Panc1 (cell line): ENCODE results near the gene GPR6. TPM values are rescaled to one million over a fixed set of nuclear protein-coding genes. Genes with fewer than 3 reads are reported as not detected.

Experiments
- ATAC-seq: fragments of 200-7000 bp; cut with Tn5 transposase; 2 replicates; pipeline ENCODE4 v1.9.1; 2020; ENCODE audit warnings: mild to moderate bottlenecking, moderate library complexity
- BruUV-seq: library from RNA; stranded (reverse); fragments of 400-500 nt; replicated peaks from 2 replicates; lab custom pipeline; 2021; lab: Mats Ljungman, UMichigan
- CTCF ChIA-PET: fragments of 300-600 bp; sonication (Branson Sonifier 250); formaldehyde crosslinking; loops from one replicate; lab custom pipeline; 2022; ENCODE audit warnings: antibody characterized with exemption; lab: Charles Lee
- POLR2A ChIA-PET: fragments of 300-600 bp; sonication (Branson Sonifier 250); formaldehyde crosslinking; loops from one replicate; lab custom pipeline; 2022; ENCODE audit warnings: antibody characterized with exemption; lab: Charles Lee
- DNase-seq: peaks from one replicate; pipeline ENCODE4 v3.0.0-alpha.2; 2010; ENCODE audit warnings: low read depth, low spot score
- H3K27ac ChIP-seq: 2 replicates; pipeline ENCODE4 v1.5.1; 2011; ENCODE audit warnings: mild to moderate bottlenecking, low read length, inconsistent platforms
- H3K27me3 ChIP-seq: fragments of 200-500 bp; sonication (Bioruptor generic); 2 replicates; pipeline ENCODE4 v1.6.0; 2014; ENCODE audit warnings: low read length, inconsistent platforms; ENCODE audit not compliant: control insufficient read depth, insufficient read depth
- H3K36me3 ChIP-seq: fragments of 200-500 bp; sonication (Bioruptor generic); 2 replicates; pipeline ENCODE4 v1.5.1; 2014; ENCODE audit warnings: inconsistent platforms, mild to moderate bottlenecking, low read length, moderate library complexity; ENCODE audit not compliant: control insufficient read depth, insufficient read depth
- H3K4me1 ChIP-seq: 2 replicates; pipeline ENCODE4 v1.5.1; 2011; ENCODE audit warnings: inconsistent platforms, mild to moderate bottlenecking, low read length, moderate library complexity; ENCODE audit not compliant: control insufficient read depth, insufficient read depth
- H3K4me3 ChIP-seq, 2 experiments: 2 replicates each; pipeline ENCODE4 v1.5.1; 2011 to 2012; ENCODE audit warnings: low read depth in 2 of 2, low read length in 2 of 2, mild to moderate bottlenecking in 2 of 2, inconsistent platforms in 1 of 2, moderate library complexity in 1 of 2
- H3K9me3 ChIP-seq: fragments of 200-500 bp; sonication (Bioruptor generic); 2 replicates; pipeline ENCODE4 v1.5.1; 2014; ENCODE audit warnings: low read depth, mild to moderate bottlenecking, inconsistent platforms, low read length, moderate library complexity; ENCODE audit not compliant: control insufficient read depth, insufficient read depth
- POLR2AphosphoS5 ChIP-seq: IDR thresholded peaks from 2 replicates; pipeline ENCODE4 v1.6.1; 2012; ENCODE audit warnings: mild to moderate bottlenecking, low read depth, low read length, moderate library complexity
- SIN3A ChIP-seq: IDR thresholded peaks from 2 replicates; pipeline ENCODE4 v1.6.1; 2012; ENCODE audit warnings: low read depth, mild to moderate bottlenecking, low read length, moderate library complexity, borderline replicate concordance; ENCODE audit not compliant: insufficient read depth
- TCF7L2 ChIP-seq: IDR thresholded peaks from 2 replicates; pipeline ENCODE4 v1.6.1; 2011; ENCODE audit warnings: mild to moderate bottlenecking, low read depth, low read length, inconsistent platforms
- in situ Hi-C: cut with HindIII; loops from 2 replicates; pipeline ENCODE4 v1.10.0; 2016; ENCODE audit warnings: low sequenced_read_pairs, low pct_unique_long_range_greater_than_20kb
- intact Hi-C: fragments of 100-400 bp; cut with micrococcal nuclease; formaldehyde crosslinking; loops from one replicate; pipeline ENCODE4 v1.10.0; 2022; ENCODE audit not compliant: unreplicated experiment
- total RNA-seq: library from RNA; stranded (reverse); gene quantifications from one replicate; pipeline ENCODE4 v1.2.1, GENCODE V29; 2021; ENCODE audit not compliant: unreplicated experiment
- TF ChIP-seq, protein P1 (sequence below): fragments of 450-650 bp; IDR thresholded peaks from 2 replicates; pipeline ENCODE4 v1.5.1; 2017; ENCODE audit warnings: mild to moderate bottlenecking
- TF ChIP-seq, protein P2 (sequence below), 2 experiments: IDR thresholded peaks; 2 replicates each; pipeline ENCODE4 v1.6.1; 2011 to 2012; ENCODE audit warnings: low read depth in 2 of 2, control low read depth in 1 of 2, low read length in 1 of 2, mild to moderate bottlenecking in 1 of 2, moderate library complexity in 1 of 2; ENCODE audit not compliant: insufficient read depth in 1 of 2

GPR6 gene
- total RNA-seq, 1 experiment from 2014 or later: not detected

DNA sequence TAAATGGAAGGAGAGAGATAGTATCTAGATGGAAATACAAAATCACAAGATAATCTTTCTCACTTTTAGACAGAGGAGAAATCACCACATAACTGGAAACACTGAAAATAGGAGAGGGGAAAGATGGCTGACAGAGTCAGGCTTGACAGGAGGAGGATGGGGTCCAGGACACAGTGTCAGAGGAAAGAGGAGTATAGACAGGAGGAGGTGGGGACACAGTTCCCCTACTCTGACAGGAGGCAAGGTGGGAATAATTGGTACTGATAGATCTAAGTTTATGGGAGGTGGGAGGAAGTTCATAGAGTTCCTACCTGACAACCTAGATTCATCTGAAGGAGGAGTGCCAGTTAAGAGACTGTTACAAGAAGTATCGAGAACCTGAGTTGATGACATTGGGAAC lies 9.1 kb downstream of the GPR6 start:
- Histone ChIP-seq H3K36me3 (no peaks in the 10 kb centered on the region), H3K27ac (no peak overlapping the region), H3K27me3 (peaks cover 9% of the 10 kb centered on the region), H3K9me3 (no peaks in the 10 kb centered on the region), H3K4me3 (no peak overlapping the region), H3K4me1 (no peaks in the 10 kb centered on the region)
- ChIA-PET CTCF (interaction anchor here (0.6 to 0.7 kb wide), 3 partner anchors 25 to 496 kb away, joined by 3 to 7 read pairs (median 4); no protein-coding TSS in a partner anchor), POLR2A (no interaction called here)
- BruUV-seq: no TSS peak
- no peak for DNase-seq
- in situ Hi-C loops: no loop called here
- TF ChIP-seq, protein P1, sequence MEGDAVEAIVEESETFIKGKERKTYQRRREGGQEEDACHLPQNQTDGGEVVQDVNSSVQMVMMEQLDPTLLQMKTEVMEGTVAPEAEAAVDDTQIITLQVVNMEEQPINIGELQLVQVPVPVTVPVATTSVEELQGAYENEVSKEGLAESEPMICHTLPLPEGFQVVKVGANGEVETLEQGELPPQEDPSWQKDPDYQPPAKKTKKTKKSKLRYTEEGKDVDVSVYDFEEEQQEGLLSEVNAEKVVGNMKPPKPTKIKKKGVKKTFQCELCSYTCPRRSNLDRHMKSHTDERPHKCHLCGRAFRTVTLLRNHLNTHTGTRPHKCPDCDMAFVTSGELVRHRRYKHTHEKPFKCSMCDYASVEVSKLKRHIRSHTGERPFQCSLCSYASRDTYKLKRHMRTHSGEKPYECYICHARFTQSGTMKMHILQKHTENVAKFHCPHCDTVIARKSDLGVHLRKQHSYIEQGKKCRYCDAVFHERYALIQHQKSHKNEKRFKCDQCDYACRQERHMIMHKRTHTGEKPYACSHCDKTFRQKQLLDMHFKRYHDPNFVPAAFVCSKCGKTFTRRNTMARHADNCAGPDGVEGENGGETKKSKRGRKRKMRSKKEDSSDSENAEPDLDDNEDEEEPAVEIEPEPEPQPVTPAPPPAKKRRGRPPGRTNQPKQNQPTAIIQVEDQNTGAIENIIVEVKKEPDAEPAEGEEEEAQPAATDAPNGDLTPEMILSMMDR: no peak
- TF ChIP-seq, protein P2, sequence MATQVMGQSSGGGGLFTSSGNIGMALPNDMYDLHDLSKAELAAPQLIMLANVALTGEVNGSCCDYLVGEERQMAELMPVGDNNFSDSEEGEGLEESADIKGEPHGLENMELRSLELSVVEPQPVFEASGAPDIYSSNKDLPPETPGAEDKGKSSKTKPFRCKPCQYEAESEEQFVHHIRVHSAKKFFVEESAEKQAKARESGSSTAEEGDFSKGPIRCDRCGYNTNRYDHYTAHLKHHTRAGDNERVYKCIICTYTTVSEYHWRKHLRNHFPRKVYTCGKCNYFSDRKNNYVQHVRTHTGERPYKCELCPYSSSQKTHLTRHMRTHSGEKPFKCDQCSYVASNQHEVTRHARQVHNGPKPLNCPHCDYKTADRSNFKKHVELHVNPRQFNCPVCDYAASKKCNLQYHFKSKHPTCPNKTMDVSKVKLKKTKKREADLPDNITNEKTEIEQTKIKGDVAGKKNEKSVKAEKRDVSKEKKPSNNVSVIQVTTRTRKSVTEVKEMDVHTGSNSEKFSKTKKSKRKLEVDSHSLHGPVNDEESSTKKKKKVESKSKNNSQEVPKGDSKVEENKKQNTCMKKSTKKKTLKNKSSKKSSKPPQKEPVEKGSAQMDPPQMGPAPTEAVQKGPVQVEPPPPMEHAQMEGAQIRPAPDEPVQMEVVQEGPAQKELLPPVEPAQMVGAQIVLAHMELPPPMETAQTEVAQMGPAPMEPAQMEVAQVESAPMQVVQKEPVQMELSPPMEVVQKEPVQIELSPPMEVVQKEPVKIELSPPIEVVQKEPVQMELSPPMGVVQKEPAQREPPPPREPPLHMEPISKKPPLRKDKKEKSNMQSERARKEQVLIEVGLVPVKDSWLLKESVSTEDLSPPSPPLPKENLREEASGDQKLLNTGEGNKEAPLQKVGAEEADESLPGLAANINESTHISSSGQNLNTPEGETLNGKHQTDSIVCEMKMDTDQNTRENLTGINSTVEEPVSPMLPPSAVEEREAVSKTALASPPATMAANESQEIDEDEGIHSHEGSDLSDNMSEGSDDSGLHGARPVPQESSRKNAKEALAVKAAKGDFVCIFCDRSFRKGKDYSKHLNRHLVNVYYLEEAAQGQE (IDR thresholded peaks at IDR 0.05; ENCODE audit: insufficient read depth in 1 of 2, low read depth in 2 of 2, low read length in 1 of 2): no peak
- no peak for TF ChIP-seq SIN3A
- no peak for TF ChIP-seq TCF7L2
- TF ChIP-seq POLR2AphosphoS5: no peak
- intact Hi-C loops: no loop called here
- no peak for ATAC-seq

DNA sequence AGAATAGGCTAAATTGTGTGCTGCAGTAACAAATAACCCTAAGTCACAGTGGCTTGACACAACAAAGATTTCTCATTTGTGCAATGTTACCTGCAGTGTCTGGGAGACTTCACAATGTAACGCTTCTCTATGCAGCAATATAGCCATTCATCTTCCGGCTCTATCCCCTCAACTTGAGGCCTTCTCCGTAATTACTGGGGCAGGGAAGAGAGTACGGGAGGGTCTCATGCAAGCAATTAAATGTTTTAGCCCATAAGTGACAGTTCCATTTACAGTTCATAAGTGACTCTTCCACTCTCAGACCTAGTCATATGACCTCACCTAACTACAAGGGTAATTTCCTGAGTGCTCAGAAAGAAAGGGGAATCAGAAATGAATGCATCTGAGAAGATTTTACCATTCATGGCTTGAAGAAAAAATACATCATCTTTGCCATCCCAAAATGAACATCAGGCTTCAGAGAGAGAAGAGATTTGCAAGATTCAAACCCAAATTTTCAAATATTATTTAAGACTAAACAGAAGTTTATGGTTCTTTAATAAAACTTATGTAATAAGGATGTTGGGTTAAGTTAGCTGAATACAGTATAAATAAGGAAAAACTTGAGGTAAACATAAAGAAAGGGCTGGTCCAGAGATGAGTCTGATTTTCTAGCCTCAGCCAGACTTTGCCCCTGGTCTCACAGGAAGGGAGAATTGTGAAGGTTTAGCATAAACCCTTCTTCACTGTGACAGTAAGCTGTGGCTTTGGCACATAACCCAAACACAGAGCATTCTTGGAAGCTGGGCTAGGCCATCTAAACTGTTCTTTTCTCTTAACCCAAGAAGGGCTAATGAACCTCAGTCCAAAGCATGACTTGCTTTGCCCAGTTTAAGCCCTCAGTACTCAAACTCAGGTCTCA lies 13.3 kb downstream of the GPR6 start:
- in situ Hi-C loops (no loop called here), intact Hi-C loops (no loop called here)
- Histone ChIP-seq H3K36me3 (no peaks in the 10 kb centered on the region), H3K9me3 (no peaks in the 10 kb centered on the region), H3K27me3 (peaks cover 24% of the 10 kb centered on the region), H3K4me3 (no peak overlapping the region), H3K4me1 (no peaks in the 10 kb centered on the region), H3K27ac (no peak overlapping the region)
- no TSS peak for BruUV-seq
- no peak for ATAC-seq
- ChIA-PET CTCF (no interaction called here), POLR2A (no interaction called here)
- TF ChIP-seq, protein P1: no peak
- TF ChIP-seq TCF7L2 (no peak), SIN3A (no peak), POLR2AphosphoS5 (no peak)
- TF ChIP-seq, protein P2 (IDR thresholded peaks at IDR 0.05; ENCODE audit: insufficient read depth in 1 of 2, low read depth in 2 of 2, low read length in 1 of 2): no peak
- no peak for DNase-seq
